ENCODE measurements around the gene NFILZ.

Gene NFILZ

GRCh38 chr19:8641908-8642547, 11.6 kb downstream of the NFILZ start:
- DNase-seq (ENCODE audit: low spot score), result no peak

- DNase-seq (ENCODE audit: low spot score), result no peak
Measured at GRCh38 chr19:8642561-8642960, 12.1 kb downstream of the NFILZ start.

GRCh38 chr19:8643860-8644653, 13.6 kb downstream of the NFILZ start:
- no peak for DNase-seq (ENCODE audit: low spot score)

GRCh38 chr19:8648240-8648639, 17.8 kb downstream of the NFILZ start:
- no peak for DNase-seq (ENCODE audit: low spot score)

- DNase-seq (ENCODE audit: low spot score), result peak; percentile 43
Measured at GRCh38 chr19:8654591-8655339, 24.3 kb downstream of the NFILZ start.

- DNase-seq (ENCODE audit: low spot score), result no peak
Measured at GRCh38 chr19:8655340-8655709, 24.9 kb downstream of the NFILZ start.

- DNase-seq (ENCODE audit: low spot score), result no peak
Measured at GRCh38 chr19:8657869-8658268, 27.4 kb downstream of the NFILZ start.

GRCh38 chr19:8659905-8660304, 29.5 kb downstream of the NFILZ start:
- no peak for DNase-seq (ENCODE audit: low spot score)

GRCh38 chr19:8662263-8662662, 31.8 kb downstream of the NFILZ start:
- DNase-seq (ENCODE audit: low spot score), result no peak

GRCh38 chr19:8663920-8664670, 33.7 kb downstream of the NFILZ start:
- DNase-seq (ENCODE audit: low spot score), result no peak

- DNase-seq (ENCODE audit: low spot score), result no peak
Measured at GRCh38 chr19:8664671-8665057, 34.2 kb downstream of the NFILZ start.

GRCh38 chr19:8665468-8666213, 35.2 kb downstream of the NFILZ start:
- DNase-seq (ENCODE audit: low spot score), result no peak

- DNase-seq (ENCODE audit: low spot score), result no peak
Measured at GRCh38 chr19:8666814-8667405, 36.5 kb downstream of the NFILZ start.

GRCh38 chr19:8673276-8673891, 43.0 kb downstream of the NFILZ start:
- no peak for DNase-seq (ENCODE audit: low spot score)

GRCh38 chr19:8675066-8675465, 44.6 kb downstream of the NFILZ start:
- DNase-seq (ENCODE audit: low spot score), result no peak

- no peak for DNase-seq (ENCODE audit: low spot score)
Measured at GRCh38 chr19:8678244-8678807, 47.9 kb downstream of the NFILZ start.
